HL-60 (cell line): ENCODE measurements around the gene DENND4B.
A peak's percentile ranks its signal among the peaks of the same experiment; 100 is the strongest.

Experiments
- DNase-seq, 2 experiments: peaks; one replicate each; pipeline ENCODE4 v3.0.0-alpha.2; 2010 to 2020; ENCODE audit warnings: low read depth in 1 of 2, low spot score in 1 of 2
- H3K27ac ChIP-seq: fragments of 250-450 bp; sonication (Bioruptor Pico); replicated peaks from 2 replicates; pipeline ENCODE4 v1.5.1; 2020; ENCODE audit warnings: mild to moderate bottlenecking, moderate library complexity
- H3K27me3 ChIP-seq: fragments of 250-450 bp; sonication (Bioruptor Pico); 2 replicates; pipeline ENCODE4 v1.5.1; 2021; ENCODE audit warnings: mild to moderate bottlenecking, moderate library complexity; ENCODE audit not compliant: insufficient read depth, poor library complexity, severe bottlenecking
- H3K4me3 ChIP-seq: replicated peaks from 2 replicates; pipeline ENCODE4 v1.5.1; 2011; ENCODE audit warnings: mild to moderate bottlenecking, control low read depth, low read length; ENCODE audit not compliant: insufficient read depth
- CTCF ChIP-seq: IDR thresholded peaks from one replicate; pipeline ENCODE4 v1.5.1; 2011; ENCODE audit warnings: low read length, control low read depth, inconsistent platforms; ENCODE audit not compliant: insufficient read depth
- GABPA ChIP-seq: IDR thresholded peaks from 2 replicates; pipeline ENCODE4 v1.6.1; 2012; ENCODE audit warnings: low read depth
- POLR2AphosphoS5 ChIP-seq: IDR thresholded peaks from 2 replicates; pipeline ENCODE4 v1.6.1; 2012; ENCODE audit warnings: low read depth
- REST ChIP-seq: IDR thresholded peaks from 2 replicates; pipeline ENCODE4 v1.6.1; 2012; ENCODE audit warnings: low read depth; ENCODE audit not compliant: insufficient replicate concordance
- SPI1 ChIP-seq: IDR thresholded peaks from 2 replicates; pipeline ENCODE4 v1.6.1; 2012; ENCODE audit warnings: low read depth, mild to moderate bottlenecking, borderline replicate concordance

Gene DENND4B

GRCh38 chr1:153968000-153968363, 21.5 kb upstream of the DENND4B start:
- no peaks in the 10 kb centered on the region for H3K27me3 ChIP-seq
- H3K27ac ChIP-seq = peak overlapping the region; percentile 94
- peak overlapping the region; percentile 62 for H3K4me3 ChIP-seq
- TF ChIP-seq REST = no peak
- no peak for DNase-seq

- DNase-seq = peak; percentile 96 to 97
- no peaks in the 10 kb centered on the region for H3K27me3 ChIP-seq
- peak; percentile 80 for TF ChIP-seq POLR2AphosphoS5
- no peak for TF ChIP-seq SPI1
- peak; percentile 28 for TF ChIP-seq CTCF
- peak; percentile 24; the same call in 1 of the 2 replicates for TF ChIP-seq GABPA
- TF ChIP-seq REST = peak; percentile 62
- peak within 1 kb of the TSS; percentile 94 for H3K27ac ChIP-seq
- H3K4me3 ChIP-seq = peak within 1 kb of the TSS; percentile 62
These were observed 20.8 kb upstream of the DENND4B start, which contains the start of gene CREB3L4 for GRCh38 chr1:153967107-153967999. Gene CREB3L4, plus strand, starts transcription at chr1:153967902. Its CDS starts 624 bp downstream, at chr1:153968526.

GRCh38 chr1:153963850-153964331, 17.4 kb upstream of the DENND4B start:
- DNase-seq = no peak
- TF ChIP-seq CTCF (no peak), GABPA (no peak), SPI1 (no peak), REST (no peak), POLR2AphosphoS5 (no peak; the same call in 1 of the 2 replicates)

More at GRCh38 chr1:153963850-153964331, 17.4 kb upstream of the DENND4B start:
- peak overlapping the region; percentile 64 for H3K4me3 ChIP-seq
- H3K27ac ChIP-seq = peak overlapping the region; percentile 79
- H3K27me3 ChIP-seq = no peaks in the 10 kb centered on the region
